GM18868 (cell line): Measurements from ENCODE around the gene PIK3C2B.
"Not testable (repeated sequence)": the region's sequence is repeated elsewhere in the genome, so short reads cannot be mapped to it uniquely, and the experiment has no call there.

ENCODE experiments used
- ATAC-seq: cut with Tn5 transposase; IDR thresholded peaks from one replicate; pipeline ENCODE4 v1.9.1; 2021; ENCODE audit warnings: mild to moderate bottlenecking, moderate library complexity; ENCODE audit not compliant: unreplicated experiment

Gene PIK3C2B

GRCh38 chr1:204506969-204507316 is 12.3 kb upstream of the PIK3C2B start:
- ATAC-seq = peak; percentile 59

GRCh38 chr1:204506201-204506968 is 11.8 kb upstream of the PIK3C2B start:
- ATAC-seq = peak; percentile 75

- no peak for ATAC-seq
Observed at GRCh38 chr1:204505674-204506200, 11.1 kb upstream of the PIK3C2B start.

DNA sequence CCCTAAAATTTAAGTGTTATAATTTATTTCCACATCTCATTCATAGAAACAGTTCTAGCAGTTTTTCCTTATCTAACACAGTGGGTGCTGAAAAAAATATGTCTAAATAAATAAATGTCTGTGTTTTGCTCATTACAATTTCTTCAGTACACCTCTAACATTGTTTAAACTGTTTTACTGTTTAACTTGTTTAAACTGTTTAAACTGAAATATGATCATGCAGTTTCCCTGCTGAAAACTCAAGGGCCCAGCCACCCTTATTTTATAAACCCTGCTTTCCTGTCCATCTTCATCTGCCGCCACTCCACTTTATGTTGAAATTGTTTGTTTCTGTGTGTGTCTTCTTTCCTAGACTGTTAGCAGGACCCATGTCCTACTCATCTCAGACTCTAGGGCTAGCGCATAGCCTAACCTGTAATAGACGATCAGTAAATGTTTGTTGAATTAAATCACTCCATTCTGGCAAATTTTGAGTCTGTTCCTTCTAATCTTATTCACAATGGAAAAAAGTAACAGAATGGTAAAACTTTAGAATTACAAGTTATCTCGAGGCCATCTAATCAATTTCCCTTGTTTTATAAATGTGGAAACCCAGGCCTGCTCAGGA is 9.4 kb upstream of the PIK3C2B start:
- ATAC-seq = no peak

DNA sequence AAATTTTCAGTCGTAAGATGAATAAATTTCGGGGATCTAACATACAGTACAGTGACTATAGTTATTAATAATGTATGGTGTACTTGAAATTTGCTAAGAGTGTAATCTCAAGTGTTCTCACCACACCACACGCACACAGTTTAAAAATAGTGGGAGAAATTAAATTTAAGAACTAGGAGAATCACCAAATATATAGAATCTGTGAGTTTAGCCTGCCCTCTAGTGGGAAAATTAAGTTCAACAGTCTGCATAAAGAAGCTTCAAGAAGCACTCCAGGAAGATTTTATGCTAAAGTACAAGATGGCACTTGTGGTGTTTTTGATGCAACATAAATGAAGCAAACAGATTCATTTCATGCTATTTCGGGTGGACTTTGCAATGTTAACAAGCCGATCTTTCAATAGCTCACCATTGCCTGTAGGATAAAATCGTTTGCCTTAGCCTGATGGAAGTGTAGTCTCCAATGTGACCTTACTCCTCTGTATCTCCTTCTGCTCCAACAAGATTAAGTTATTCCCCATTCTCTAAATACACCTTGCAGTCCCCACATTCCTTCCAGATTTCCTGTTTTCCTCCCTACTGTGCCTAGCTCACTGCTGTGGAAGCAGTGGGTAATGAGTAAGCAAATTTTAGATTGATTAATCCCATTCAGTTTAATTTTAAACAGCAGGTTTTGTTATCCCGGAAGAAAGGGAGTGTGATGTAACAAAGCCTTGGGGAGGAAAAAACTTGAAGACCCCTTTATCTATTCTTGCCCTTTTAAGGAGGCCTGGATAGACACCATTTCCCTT is 8.7 kb upstream of the PIK3C2B start:
- ATAC-seq = no peak

DNA sequence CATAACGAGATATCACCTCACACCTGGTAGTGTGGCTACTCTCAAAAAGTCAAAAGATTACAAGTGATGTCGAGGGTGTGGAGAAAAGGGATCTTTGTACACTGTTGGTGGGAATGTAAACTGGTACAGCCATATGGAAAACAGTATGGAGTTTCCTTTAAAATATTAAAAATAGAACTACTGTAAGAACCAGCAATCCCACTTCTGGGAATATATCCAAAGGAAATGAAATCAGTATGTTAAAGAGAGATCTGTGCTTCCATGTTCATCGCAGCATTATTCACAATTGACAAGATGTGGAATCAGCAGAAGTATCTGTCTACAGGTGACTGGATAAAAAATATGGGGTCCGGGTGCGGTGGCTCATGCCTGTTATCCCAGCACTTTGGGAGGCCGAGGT is 7.6 kb upstream of the PIK3C2B start:
- ATAC-seq = no peak

- ATAC-seq = no peak
Observed at GRCh38 chr1:204499511-204500468, 5.2 kb upstream of the PIK3C2B start.

GRCh38 chr1:204498981-204499380 is 4.4 kb upstream of the PIK3C2B start:
- no peak for ATAC-seq

DNA sequence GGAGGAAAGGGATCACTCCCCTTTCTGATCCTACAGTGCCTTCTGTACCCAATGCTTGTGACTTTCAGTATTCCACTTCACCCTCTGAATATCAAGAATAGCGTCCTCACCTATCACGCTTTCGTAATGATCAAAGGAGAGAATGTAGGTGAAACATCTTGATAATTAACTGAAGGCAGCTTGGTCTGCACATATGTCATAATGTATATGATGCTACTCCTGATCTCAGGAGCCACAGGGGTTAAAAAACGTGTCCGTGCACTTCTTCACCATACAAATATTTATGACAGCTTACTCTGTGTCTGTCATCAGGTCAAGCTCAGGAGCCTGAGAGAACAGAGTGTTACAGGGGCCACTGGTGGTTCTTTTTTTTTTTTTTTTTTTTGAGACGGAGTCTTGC is 1.2 kb upstream of the PIK3C2B start:
- ATAC-seq = no peak

GRCh38 chr1:204495078-204495753 is 611 bp upstream of the PIK3C2B start:
- peak; percentile 36 for ATAC-seq

GRCh38 chr1:204493984-204494280 is 673 bp downstream of the PIK3C2B start:
- peak; percentile 27 for ATAC-seq

- ATAC-seq = no peak
Observed at GRCh38 chr1:204493145-204493983, 1.2 kb downstream of the PIK3C2B start.

DNA sequence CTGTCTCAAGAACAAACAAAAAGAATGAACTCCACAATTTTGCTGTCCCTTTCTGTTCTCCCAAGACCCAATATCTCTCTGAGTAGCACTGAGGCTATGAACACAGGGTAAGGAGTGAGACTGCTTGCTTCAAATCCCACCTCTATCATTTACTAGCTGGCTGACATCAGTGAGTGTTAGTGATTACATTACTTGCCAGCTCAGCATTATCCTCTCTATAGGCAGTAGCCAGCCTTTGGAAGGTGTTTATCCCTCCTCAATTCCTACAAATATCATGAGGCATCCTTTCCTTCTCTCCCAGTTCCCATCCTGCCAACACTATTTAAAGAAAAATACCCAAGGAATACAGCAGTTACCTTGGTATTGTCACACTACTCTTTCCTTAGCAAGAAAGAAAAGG is 3.0 kb downstream of the PIK3C2B start:
- no peak for ATAC-seq

DNA sequence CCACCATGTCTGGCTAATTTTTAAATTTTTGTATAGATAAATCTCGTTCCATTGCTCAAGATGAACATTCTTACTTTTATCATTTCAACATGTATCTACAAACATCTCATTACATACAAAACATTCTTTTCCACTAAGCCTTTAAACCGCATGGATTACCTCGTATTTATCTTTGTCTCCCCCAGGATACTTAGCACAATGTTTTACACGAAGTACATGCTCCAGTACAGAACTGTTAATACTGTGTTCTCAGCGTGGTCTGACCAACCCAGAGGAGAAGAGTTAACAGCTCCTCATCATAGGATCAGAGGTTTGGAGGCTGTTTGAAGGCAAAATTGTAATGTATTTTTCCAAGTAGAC is 7.4 kb downstream of the PIK3C2B start:
- no peak for ATAC-seq

GRCh38 chr1:204486513-204487255 is 7.9 kb downstream of the PIK3C2B start:
- ATAC-seq = not testable (repeated sequence)

DNA sequence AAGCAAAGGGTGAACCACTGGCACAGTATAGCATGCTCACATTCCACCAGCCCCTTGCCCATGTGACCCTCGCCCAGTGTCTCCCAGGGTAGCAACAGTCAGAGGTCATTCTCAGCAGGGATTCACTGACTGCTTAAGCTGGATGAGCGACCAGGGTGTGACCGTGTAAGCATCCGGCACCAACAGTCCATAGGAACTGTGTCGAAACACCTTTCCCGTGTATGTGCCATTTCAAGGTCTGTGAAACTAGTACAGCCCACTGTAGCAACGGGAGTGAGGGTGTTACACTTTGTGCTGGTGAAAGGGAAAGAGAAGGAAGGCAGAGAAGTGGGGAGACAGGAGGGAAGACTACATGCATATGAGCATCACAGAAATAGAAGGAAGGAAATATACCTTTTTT is 10.8 kb downstream of the PIK3C2B start:
- no peak for ATAC-seq

DNA sequence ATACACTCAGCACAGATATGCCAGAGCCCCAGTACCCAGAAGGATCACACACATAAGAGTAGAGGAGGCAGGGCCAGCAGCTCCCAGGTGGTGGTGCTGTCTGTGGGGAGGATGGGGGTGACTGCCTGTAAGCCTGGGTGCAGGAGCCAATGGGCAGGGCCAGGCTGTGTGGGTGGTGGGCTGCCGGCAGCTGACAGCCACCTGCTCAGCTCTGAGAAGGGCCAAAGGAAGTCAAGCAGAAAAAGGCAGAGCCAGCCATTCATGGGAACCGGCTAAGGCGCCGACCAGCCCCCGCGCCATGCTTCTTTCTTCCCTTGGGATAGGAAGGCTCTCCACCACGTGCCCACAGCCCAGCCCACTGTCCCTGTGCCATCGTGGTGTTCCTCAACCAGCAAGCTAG is 14.1 kb downstream of the PIK3C2B start:
- ATAC-seq = peak; percentile 86

DNA sequence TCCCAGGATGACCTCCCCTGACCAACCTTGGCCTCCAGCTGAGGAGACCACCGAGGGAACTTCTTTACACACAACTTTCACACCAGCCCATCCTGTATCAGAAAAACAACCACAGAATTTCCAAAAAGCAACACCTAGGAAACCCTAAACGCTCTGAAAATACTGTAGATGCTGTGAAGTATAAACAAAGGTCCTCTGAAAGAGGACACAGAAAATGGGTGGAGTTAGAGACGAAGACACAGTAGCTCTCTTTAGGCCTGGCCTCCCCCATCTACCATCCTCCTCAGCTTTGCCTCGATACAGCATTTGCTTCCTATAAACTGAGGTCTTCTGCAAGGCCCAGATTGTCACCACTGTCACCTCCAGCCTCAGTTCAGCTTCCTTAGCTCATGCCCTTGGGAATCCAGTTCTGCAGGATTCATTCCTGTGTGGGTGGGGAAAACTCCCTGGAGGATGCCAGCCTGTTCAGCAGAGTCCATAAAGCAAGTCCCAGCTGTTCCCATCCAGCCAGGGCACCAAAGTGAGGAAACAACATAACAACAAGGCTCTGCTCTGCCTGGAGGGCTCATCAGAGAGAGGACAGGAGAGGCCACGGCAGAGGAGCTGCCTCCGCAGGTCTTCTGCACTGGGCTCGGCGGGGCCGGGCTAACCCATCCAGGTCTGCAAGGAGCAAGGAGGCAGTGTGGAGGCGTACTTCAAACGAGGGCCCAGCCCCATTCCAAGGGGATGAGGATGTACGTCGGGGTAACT is 15.0 kb downstream of the PIK3C2B start:
- ATAC-seq = no peak
